ENCODE data around the gene CPA2.

CPA2 gene

GRCh38 chr7:130286881-130287280 lies 20.2 kb downstream of the CPA2 start:
- H3K4me3 ChIP-seq (ENCODE audit: low read depth, low read length), result no peak overlapping the region
- no peak for TF ChIP-seq CTCF (IDR thresholded peaks at IDR 0.05; ENCODE audit: borderline replicate concordance, insufficient read depth, low read depth, low read length)

- TF ChIP-seq CTCF (IDR thresholded peaks at IDR 0.05; ENCODE audit: borderline replicate concordance, insufficient read depth, low read depth, low read length), result no peak
- no peak overlapping the region for H3K4me3 ChIP-seq (ENCODE audit: low read depth, low read length)
Measured at GRCh38 chr7:130288168-130288567, 21.5 kb downstream of the CPA2 start.

GRCh38 chr7:130288829-130289228 lies 22.2 kb downstream of the CPA2 start:
- no peak overlapping the region for H3K4me3 ChIP-seq (ENCODE audit: low read depth, low read length)
- no peak for TF ChIP-seq CTCF (IDR thresholded peaks at IDR 0.05; ENCODE audit: borderline replicate concordance, insufficient read depth, low read depth, low read length)

GRCh38 chr7:130289478-130289877 lies 22.8 kb downstream of the CPA2 start:
- no peak overlapping the region for H3K4me3 ChIP-seq (ENCODE audit: low read depth, low read length)
- TF ChIP-seq CTCF (IDR thresholded peaks at IDR 0.05; ENCODE audit: borderline replicate concordance, insufficient read depth, low read depth, low read length), result no peak

- TF ChIP-seq CTCF (IDR thresholded peaks at IDR 0.05; ENCODE audit: borderline replicate concordance, insufficient read depth, low read depth, low read length), result no peak
- H3K4me3 ChIP-seq (ENCODE audit: low read depth, low read length), result no peak overlapping the region
Measured at GRCh38 chr7:130290745-130291144, 24.1 kb downstream of the CPA2 start.

GRCh38 chr7:130292682-130293257 lies 26.1 kb downstream of the CPA2 start, which contains the start of gene CPA4:
Gene CPA4, plus strand, starts transcription at chr7:130293161. Its CDS starts 20 bp downstream, at chr7:130293181.
- no peak within 1 kb of the TSS for H3K4me3 ChIP-seq (ENCODE audit: low read depth, low read length)
- TF ChIP-seq CTCF (IDR thresholded peaks at IDR 0.05; ENCODE audit: borderline replicate concordance, insufficient read depth, low read depth, low read length), result no peak

- TF ChIP-seq CTCF (IDR thresholded peaks at IDR 0.05; ENCODE audit: borderline replicate concordance, insufficient read depth, low read depth, low read length), result no peak
- H3K4me3 ChIP-seq (ENCODE audit: low read depth, low read length), result no peak overlapping the region
Measured at GRCh38 chr7:130293521-130293920, 26.9 kb downstream of the CPA2 start.

All from GM12875 (cell line).